ENCODE data around the gene EFHC1.

GRCh38 chr6:52532457-52532856 is 112.3 kb downstream of the EFHC1 start:
- TF ChIP-seq POLR2AphosphoS5 (IDR thresholded peaks at IDR 0.05; ENCODE audit: low read depth, low read length) (no peak), POLR2A (IDR thresholded peaks at IDR 0.05; ENCODE audit: low read depth, low read length) (no peak)

All from GM12892 (cell line).